Neuronal stem cell (in vitro differentiated cells): ENCODE data around the gene GABRR3.

ENCODE experiments used
- DNase-seq: peaks from one replicate; pipeline ENCODE4 v3.0.0-alpha.2; 2013; ENCODE audit warnings: low spot score
- H2AFZ ChIP-seq: one replicate; pipeline ENCODE4 v1.6.1; 2013; ENCODE audit warnings: mild to moderate bottlenecking, low read length, inconsistent platforms
- H2AK5ac ChIP-seq: 2 replicates; pipeline ENCODE4 v1.6.1; 2013; ENCODE audit warnings: low read depth, mild to moderate bottlenecking, inconsistent platforms, low read length, moderate library complexity, mixed read lengths
- H2BK120ac ChIP-seq: 2 replicates; pipeline ENCODE4 v1.6.1; 2013; ENCODE audit warnings: low read depth, mild to moderate bottlenecking, inconsistent platforms, low read length, moderate library complexity, mixed read lengths
- H2BK12ac ChIP-seq: one replicate; pipeline ENCODE4 v1.6.1; 2013; ENCODE audit warnings: low read length, inconsistent platforms
- H2BK15ac ChIP-seq: 2 replicates; pipeline ENCODE4 v1.6.1; 2013; ENCODE audit warnings: mild to moderate bottlenecking, low read length, inconsistent platforms, mixed read lengths
- H2BK5ac ChIP-seq: one replicate; pipeline ENCODE4 v1.6.1; 2013; ENCODE audit warnings: inconsistent platforms, mild to moderate bottlenecking, low read length, moderate library complexity
- H3K14ac ChIP-seq: one replicate; pipeline ENCODE4 v1.6.1; 2013; ENCODE audit warnings: low read length, inconsistent platforms
- H3K18ac ChIP-seq: 2 replicates; pipeline ENCODE4 v1.6.1; 2013; ENCODE audit warnings: low read length, inconsistent platforms
- H3K23ac ChIP-seq: 2 replicates; pipeline ENCODE4 v1.6.1; 2013; ENCODE audit warnings: low read depth, mild to moderate bottlenecking, mixed read lengths, low read length, inconsistent platforms; ENCODE audit not compliant: poor library complexity
- H3K27ac ChIP-seq: replicated peaks from 3 replicates; pipeline ENCODE4 v1.5.1; 2013; ENCODE audit warnings: low read length, inconsistent platforms
- H3K27me3 ChIP-seq, 3 experiments: 2 replicates each; pipeline ENCODE4 v1.6.1; 2013; ENCODE audit warnings: low read length in 3 of 3, mild to moderate bottlenecking in 2 of 3, inconsistent platforms in 1 of 3, low read depth in 1 of 3, mixed read lengths in 1 of 3, moderate library complexity in 1 of 3; ENCODE audit not compliant: control insufficient read depth in 3 of 3, insufficient read depth in 3 of 3
- H3K36me3 ChIP-seq, 2 donors: replicated peaks in 1 of 2; 2 replicates each; pipeline ENCODE4 v1.6.1; 2013; ENCODE audit warnings: low read length in 2 of 2; ENCODE audit not compliant: control insufficient read depth in 2 of 2, insufficient read depth in 2 of 2
- H3K4ac ChIP-seq: 2 replicates; pipeline ENCODE4 v1.6.1; 2013; ENCODE audit warnings: inconsistent platforms, mild to moderate bottlenecking, low read length, moderate library complexity
- H3K4me1 ChIP-seq, 2 donors: 1 replicate in 1 of 2; 2 replicates in 1 of 2; pipeline ENCODE4 v1.6.1; 2013; ENCODE audit warnings: low read length in 2 of 2, low read depth in 1 of 2; ENCODE audit not compliant: control insufficient read depth in 2 of 2, insufficient read depth in 1 of 2
- H3K4me2 ChIP-seq: one replicate; pipeline ENCODE4 v1.6.1; 2013; ENCODE audit warnings: mild to moderate bottlenecking, low read length, inconsistent platforms; ENCODE audit not compliant: insufficient read depth, poor library complexity, severe bottlenecking
- H3K4me3 ChIP-seq, 2 donors: 2 replicates each; pipeline ENCODE4 v1.5.1; 2013; ENCODE audit warnings: low read length in 2 of 2, mild to moderate bottlenecking in 2 of 2, inconsistent platforms in 1 of 2, moderate library complexity in 1 of 2
- H3K79me1 ChIP-seq: one replicate; pipeline ENCODE4 v1.6.1; 2013; ENCODE audit warnings: low read depth, mild to moderate bottlenecking, inconsistent platforms, low read length, moderate library complexity
- H3K9ac ChIP-seq: one replicate; pipeline ENCODE4 v1.6.1; 2013; ENCODE audit warnings: mild to moderate bottlenecking, low read depth, low read length, inconsistent platforms; ENCODE audit not compliant: poor library complexity
- H3K9me3 ChIP-seq, 2 donors: replicated peaks in 1 of 2; 2 replicates each; pipeline versions ENCODE3 to v1.6.1; 2013; ENCODE audit warnings: low read length in 2 of 2, mild to moderate bottlenecking in 2 of 2, inconsistent platforms in 1 of 2, low read depth in 1 of 2, mixed read lengths in 1 of 2, moderate library complexity in 1 of 2; ENCODE audit not compliant: control insufficient read depth in 2 of 2, insufficient read depth in 1 of 2
- H4K8ac ChIP-seq: one replicate; pipeline ENCODE4 v1.6.1; 2013; ENCODE audit warnings: low read depth, mild to moderate bottlenecking, inconsistent platforms, low read length, moderate library complexity
- H4K91ac ChIP-seq: one replicate; pipeline ENCODE4 v1.6.1; 2013; ENCODE audit warnings: low read length, low read depth, mild to moderate bottlenecking, inconsistent platforms; ENCODE audit not compliant: poor library complexity
- WGBS, 2 donors: extraction: QIAGEN DNeasy Blood & Tissue Kit; methylation state at CpG; one replicate each; pipeline ENCODE4 v1.1.7; 2013; ENCODE audit warnings: missing lambda C conversion rate in 2 of 2, mixed read lengths in 1 of 2; ENCODE audit not compliant: insufficient read length in 2 of 2, insufficient replicate concordance in 1 of 2; ENCODE audit errors: extremely low coverage in 2 of 2; 5-methylcytosine and 5-hydroxymethylcytosine counted together

Gene GABRR3

DNA sequence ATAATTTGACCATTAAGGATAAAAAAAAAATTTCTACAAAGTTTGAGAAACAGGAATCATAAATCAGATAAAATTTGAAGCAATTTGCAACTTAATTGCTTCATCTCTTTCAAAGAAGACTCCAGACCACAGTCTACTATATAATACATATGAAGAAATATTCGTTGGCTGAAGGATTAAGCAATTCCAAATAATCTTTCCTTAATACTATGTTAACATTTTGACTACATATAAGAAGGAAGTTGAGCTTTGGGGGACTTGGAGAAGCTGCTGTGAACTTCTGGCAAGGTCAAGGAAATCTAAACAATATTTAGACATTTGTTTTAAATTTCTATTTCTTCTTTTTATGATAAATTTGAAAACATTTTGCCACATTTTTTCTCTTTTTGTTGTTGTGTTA lies 13.5 kb upstream of the GABRR3 start:
- no peak overlapping the region for H2AFZ ChIP-seq
- H3K18ac ChIP-seq = no peak overlapping the region
- H3K4ac ChIP-seq = no peak overlapping the region
- no peaks in the 10 kb centered on the region for H3K27me3 ChIP-seq
- WGBS, 2 donors = no CpG with 5 or more reads among the region's 1 CpG
- H3K36me3 ChIP-seq = no peaks in the 10 kb centered on the region
- H2BK5ac ChIP-seq = no peak overlapping the region
- H2BK12ac ChIP-seq = no peak overlapping the region
- no peaks in the 10 kb centered on the region for H3K79me1 ChIP-seq
- no peaks in the 10 kb centered on the region for H3K4me1 ChIP-seq
- no peak overlapping the region for H3K4me3 ChIP-seq
- no peak overlapping the region for H3K4me2 ChIP-seq
- DNase-seq = no peak
- H3K23ac ChIP-seq = no peak overlapping the region
- no peak overlapping the region for H2BK120ac ChIP-seq
- no peak overlapping the region for H2AK5ac ChIP-seq
- no peak overlapping the region for H4K8ac ChIP-seq
- H4K91ac ChIP-seq = no peak overlapping the region
- no peak overlapping the region for H2BK15ac ChIP-seq
- H3K9ac ChIP-seq = no peak overlapping the region
- H3K9me3 ChIP-seq = no peaks in the 10 kb centered on the region
- H3K27ac ChIP-seq = no peak overlapping the region
- no peak overlapping the region for H3K14ac ChIP-seq

DNA sequence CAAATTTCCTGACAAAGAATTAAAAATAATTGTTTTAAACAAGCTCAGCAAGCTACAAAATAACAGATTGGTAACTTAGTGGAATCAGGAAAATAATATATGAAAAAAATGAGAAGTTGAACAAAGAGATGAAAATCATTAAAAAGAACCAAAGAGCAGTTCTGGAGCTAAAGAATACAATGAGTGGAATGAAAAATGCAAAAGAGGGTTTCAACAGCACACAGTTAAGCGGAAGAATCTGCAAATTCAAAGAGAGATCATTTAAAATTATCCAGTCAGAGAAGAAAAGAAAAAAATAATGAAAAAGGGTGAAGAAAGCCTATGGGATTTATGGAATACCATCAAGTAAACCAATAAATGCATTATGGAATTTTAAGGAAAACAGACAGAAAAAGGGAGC lies 6.2 kb upstream of the GABRR3 start:
- no peak overlapping the region for H3K18ac ChIP-seq
- no peak overlapping the region for H2BK5ac ChIP-seq
- no peak overlapping the region for H3K23ac ChIP-seq
- H2BK15ac ChIP-seq = no peak overlapping the region
- no peak overlapping the region for H3K4me2 ChIP-seq
- H2BK12ac ChIP-seq = no peak overlapping the region
- no peak overlapping the region for H3K4me3 ChIP-seq
- no peak overlapping the region for H2AK5ac ChIP-seq
- no peak overlapping the region for H3K9ac ChIP-seq
- no peaks in the 10 kb centered on the region for H3K36me3 ChIP-seq
- no peak for DNase-seq
- no peaks in the 10 kb centered on the region for H3K4me1 ChIP-seq
- H3K14ac ChIP-seq = no peak overlapping the region
- H3K9me3 ChIP-seq = peaks cover 0 to 2% of the 10 kb centered on the region in 2 donors
- H3K4ac ChIP-seq = no peak overlapping the region
- peaks cover 0 to 3% (median 0%) of the 10 kb centered on the region in 3 experiments for H3K27me3 ChIP-seq
- no peak overlapping the region for H4K8ac ChIP-seq
- no peaks in the 10 kb centered on the region for H3K79me1 ChIP-seq
- H2BK120ac ChIP-seq = no peak overlapping the region
- WGBS, 2 donors = no CpG with 5 or more reads among the region's 1 CpG
- no peak overlapping the region for H2AFZ ChIP-seq
- H4K91ac ChIP-seq = no peak overlapping the region
- no peak overlapping the region for H3K27ac ChIP-seq

DNA sequence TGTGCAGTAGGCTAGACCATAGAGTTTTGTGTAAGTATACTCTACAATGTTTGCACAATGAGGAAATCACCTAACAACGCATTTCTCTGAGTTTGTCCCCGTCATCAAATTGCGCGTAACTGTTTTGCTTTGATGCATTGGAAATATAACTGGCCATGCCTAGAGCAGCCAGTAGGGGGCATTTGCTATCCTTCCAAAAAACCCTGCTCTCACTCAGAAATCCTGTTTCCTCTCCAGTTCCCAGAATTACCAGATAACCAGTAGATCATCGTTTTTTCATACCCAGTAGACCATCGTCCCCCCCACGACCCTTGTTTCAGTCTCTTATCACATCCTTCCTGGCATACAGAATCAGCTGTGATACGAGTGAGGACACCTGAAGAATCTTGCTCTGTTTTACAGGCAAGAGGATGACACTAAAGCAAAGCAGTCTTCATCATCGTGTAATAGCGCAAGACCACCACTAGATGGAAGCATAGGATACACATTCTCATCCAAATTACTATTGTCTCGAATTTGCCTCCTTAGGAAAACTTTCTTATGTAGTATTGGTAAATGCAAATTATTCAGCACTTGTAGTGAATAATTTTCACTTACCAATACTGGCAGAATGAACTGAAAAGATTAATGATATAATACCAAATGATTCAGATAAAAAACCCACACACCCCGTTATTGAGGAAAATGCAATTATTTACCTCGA lies 4.4 kb upstream of the GABRR3 start:
- H2BK120ac ChIP-seq = no peak overlapping the region
- H3K18ac ChIP-seq = peak overlapping the region; percentile 58
- no peak overlapping the region for H3K27ac ChIP-seq
- no peak overlapping the region for H3K14ac ChIP-seq
- no peak overlapping the region for H3K9ac ChIP-seq
- peak overlapping the region; percentile 36 to 73 for H3K4me3 ChIP-seq
- H2AK5ac ChIP-seq = no peak overlapping the region
- H4K8ac ChIP-seq = no peak overlapping the region
- H3K23ac ChIP-seq = no peak overlapping the region
- H3K36me3 ChIP-seq = no peaks in the 10 kb centered on the region
- WGBS, 2 donors = no CpG with 5 or more reads among the region's 13 CpGs
- H3K4me1 ChIP-seq = no peaks in the 10 kb centered on the region
- peak overlapping the region; percentile 88 for H2AFZ ChIP-seq
- peak overlapping the region; percentile 93 for H3K4me2 ChIP-seq
- no peak overlapping the region for H2BK12ac ChIP-seq
- peaks cover 0 to 2% of the 10 kb centered on the region in 2 donors for H3K9me3 ChIP-seq
- no peak overlapping the region for H3K4ac ChIP-seq
- H2BK5ac ChIP-seq = no peak overlapping the region
- no peak overlapping the region for H2BK15ac ChIP-seq
- no peak overlapping the region for H4K91ac ChIP-seq
- peaks cover 0 to 8% (median 0%) of the 10 kb centered on the region in 3 experiments for H3K27me3 ChIP-seq
- peak; percentile 82 for DNase-seq
- H3K79me1 ChIP-seq = no peaks in the 10 kb centered on the region

DNA sequence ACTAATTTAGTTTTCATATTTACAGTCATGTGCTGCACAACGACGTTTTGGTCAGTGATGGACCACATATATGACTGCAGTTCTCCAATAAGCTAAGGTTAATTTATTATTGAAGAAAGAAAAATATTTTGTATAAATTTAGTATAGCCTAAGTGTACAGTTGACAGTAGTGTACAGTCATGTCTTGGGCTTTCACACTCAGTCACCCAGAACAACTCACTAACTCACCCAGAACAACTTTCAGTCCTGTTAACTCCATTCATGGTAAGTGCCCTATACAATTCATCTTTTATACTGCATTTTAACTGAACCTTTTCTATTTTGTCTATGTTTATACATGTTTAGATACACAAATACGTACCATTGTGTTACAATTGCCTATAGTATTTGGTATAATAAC lies 3.8 kb upstream of the GABRR3 start:
- WGBS, 2 donors = no CpG with 5 or more reads among the region's 3 CpGs
- Histone ChIP-seq H2AK5ac (no peak overlapping the region), H2BK120ac (no peak overlapping the region), H3K14ac (no peak overlapping the region), H3K9me3 (peaks cover 0 to 2% of the 10 kb centered on the region in 2 donors), H3K27ac (no peak overlapping the region), H3K27me3 (peaks cover 0 to 10% (median 0%) of the 10 kb centered on the region in 3 experiments), H2BK5ac (no peak overlapping the region), H3K4ac (no peak overlapping the region), H4K91ac (no peak overlapping the region), H3K36me3 (no peaks in the 10 kb centered on the region), H3K4me2 (no peak overlapping the region), H2AFZ (peak overlapping the region; percentile 88), H3K23ac (no peak overlapping the region), H3K79me1 (no peaks in the 10 kb centered on the region), H3K4me1 (no peaks in the 10 kb centered on the region), H3K9ac (no peak overlapping the region), H4K8ac (no peak overlapping the region), H2BK15ac (no peak overlapping the region), H3K18ac (no peak overlapping the region), H2BK12ac (no peak overlapping the region), H3K4me3 (no peak overlapping the region)
- no peak for DNase-seq
